ENCODE data around the gene KATNB1.

GRCh38 chr16:57785924-57786323, 50.4 kb downstream of the KATNB1 start:
- TF ChIP-seq CTCF (IDR thresholded peaks at IDR 0.05) (no peak), POLR2A (IDR thresholded peaks at IDR 0.05) (no peak)

Data from right lobe of liver (tissue), 4 donors.